GM19351 (cell line): ENCODE results near the gene LDLRAD3.
A peak's percentile ranks its signal among the peaks of the same experiment; 100 is the strongest.
"Not testable (repeated sequence)": the region's sequence is repeated elsewhere in the genome, so short reads cannot be mapped to it uniquely, and the experiment has no call there.

Experiments
- ATAC-seq: cut with Tn5 transposase; IDR thresholded peaks from one replicate; pipeline ENCODE4 v1.9.1; 2021; ENCODE audit warnings: mild to moderate bottlenecking, moderate library complexity; ENCODE audit not compliant: unreplicated experiment

Gene LDLRAD3

GRCh38 chr11:35943713-35944502 lies at the start of gene LDLRAD3:
LDLRAD3 (plus strand) TSS chr11:35944062; CDS start chr11:35944099, 37 bp downstream.
- ATAC-seq = peak; percentile 81

GRCh38 chr11:35897019-35897418 lies 46.8 kb upstream of the LDLRAD3 start:
- no peak for ATAC-seq

- no peak for ATAC-seq
Measured at GRCh38 chr11:35902961-35903360, 40.9 kb upstream of the LDLRAD3 start.

- no peak for ATAC-seq
Measured at GRCh38 chr11:35905646-35906276, 38.1 kb upstream of the LDLRAD3 start.

- ATAC-seq = no peak
Measured at GRCh38 chr11:35906277-35906661, 37.6 kb upstream of the LDLRAD3 start.

GRCh38 chr11:35906681-35907080 lies 37.2 kb upstream of the LDLRAD3 start:
- no peak for ATAC-seq

- ATAC-seq = peak; percentile 75
Measured at GRCh38 chr11:35907648-35908431, 36.0 kb upstream of the LDLRAD3 start.

- ATAC-seq = not testable (repeated sequence)
Measured at GRCh38 chr11:35908432-35908771, 35.5 kb upstream of the LDLRAD3 start.

- ATAC-seq = no peak
Measured at GRCh38 chr11:35909511-35910265, 34.2 kb upstream of the LDLRAD3 start.

GRCh38 chr11:35911013-35911412 lies 32.8 kb upstream of the LDLRAD3 start:
- no peak for ATAC-seq

GRCh38 chr11:35911616-35912165 lies 32.2 kb upstream of the LDLRAD3 start:
- ATAC-seq = no peak

GRCh38 chr11:35912436-35912835 lies 31.4 kb upstream of the LDLRAD3 start:
- not testable (repeated sequence) for ATAC-seq

- peak; percentile 33 for ATAC-seq
Measured at GRCh38 chr11:35912883-35913624, 30.8 kb upstream of the LDLRAD3 start.

GRCh38 chr11:35914816-35915215 lies 29.0 kb upstream of the LDLRAD3 start:
- no peak for ATAC-seq

- no peak for ATAC-seq
Measured at GRCh38 chr11:35916270-35916669, 27.6 kb upstream of the LDLRAD3 start.

- peak; percentile 79 for ATAC-seq
Measured at GRCh38 chr11:35917676-35918075, 26.2 kb upstream of the LDLRAD3 start.

- no peak for ATAC-seq
Measured at GRCh38 chr11:35918716-35919115, 25.1 kb upstream of the LDLRAD3 start.

GRCh38 chr11:35919244-35919643 lies 24.6 kb upstream of the LDLRAD3 start:
- no peak for ATAC-seq

GRCh38 chr11:35923452-35923851 lies 20.4 kb upstream of the LDLRAD3 start:
- ATAC-seq = no peak

GRCh38 chr11:35924811-35925210 lies 19.1 kb upstream of the LDLRAD3 start:
- ATAC-seq = no peak
